Measurements from ENCODE around the gene UPF1.
"Not testable (repeated sequence)": the region's sequence is repeated elsewhere in the genome, so short reads cannot be mapped to it uniquely, and the experiment has no call there.

UPF1 gene

GRCh38 chr19:18800079-18800478 lies 31.7 kb upstream of the UPF1 start:
- no peak for DNase-seq

GRCh38 chr19:18800636-18801035 lies 31.1 kb upstream of the UPF1 start:
- no peak for DNase-seq

GRCh38 chr19:18802354-18802753 lies 29.4 kb upstream of the UPF1 start:
- no peak for DNase-seq

GRCh38 chr19:18803550-18804138 lies 28.1 kb upstream of the UPF1 start:
- no peak for DNase-seq

GRCh38 chr19:18804139-18804601 lies 27.6 kb upstream of the UPF1 start:
- DNase-seq, result no peak

GRCh38 chr19:18804643-18805042 lies 27.1 kb upstream of the UPF1 start:
- no peak for DNase-seq

- DNase-seq, result no peak
Observed at GRCh38 chr19:18807861-18808331, 23.9 kb upstream of the UPF1 start.

- DNase-seq, result no peak
Observed at GRCh38 chr19:18809149-18809868, 22.4 kb upstream of the UPF1 start.

GRCh38 chr19:18811638-18812037 lies 20.1 kb upstream of the UPF1 start:
- not testable (repeated sequence) for DNase-seq

GRCh38 chr19:18814063-18814462 lies 17.7 kb upstream of the UPF1 start:
- no peak for DNase-seq

GRCh38 chr19:18815673-18816072 lies 16.1 kb upstream of the UPF1 start:
- no peak for DNase-seq

- DNase-seq, result not testable (repeated sequence)
Observed at GRCh38 chr19:18816645-18817044, 15.1 kb upstream of the UPF1 start.

- no peak for DNase-seq
Observed at GRCh38 chr19:18817574-18817973, 14.2 kb upstream of the UPF1 start.

- no peak for DNase-seq
Observed at GRCh38 chr19:18828786-18829185, 3.0 kb upstream of the UPF1 start.

- DNase-seq, result no peak
Observed at GRCh38 chr19:18830488-18830887, 1.3 kb upstream of the UPF1 start.

GRCh38 chr19:18832306-18833140 lies 764 bp downstream of the UPF1 start:
- DNase-seq, result peak; percentile 67

GRCh38 chr19:18833141-18833476 lies 1.4 kb downstream of the UPF1 start:
- DNase-seq, result no peak

- no peak for DNase-seq
Observed at GRCh38 chr19:18833849-18834643, 2.3 kb downstream of the UPF1 start.

GRCh38 chr19:18834644-18834984 lies 2.9 kb downstream of the UPF1 start:
- DNase-seq, result no peak

GRCh38 chr19:18839465-18840287 lies 7.9 kb downstream of the UPF1 start:
- no peak for DNase-seq

GRCh38 chr19:18840288-18841267 lies 8.8 kb downstream of the UPF1 start:
- no peak for DNase-seq

All from activated CD8-positive, alpha-beta memory T cell treated with anti-CD3 and anti-CD28 coated beads, Interleukin-2, amount 50 U/mL, for 48 hours (primary cell).